Esophagus muscularis mucosa (tissue), 4 donors: ENCODE results near the gene HHATL. TPM values are rescaled to one million over a fixed set of nuclear protein-coding genes. Genes with fewer than 3 reads are reported as not detected.

Source experiments
- DNase-seq: peaks from one replicate; pipeline ENCODE4 v3.0.0-alpha.2; 2017; ENCODE audit errors: extremely low spot score
- H3K27ac ChIP-seq, 4 donors: fragments of 200-600 bp; sonication (generic); replicated peaks in 1 of 4; 1 replicate in 3 of 4; 2 replicates in 1 of 4; pipeline ENCODE4 v1.5.1; 2016 to 2019; ENCODE audit warnings: mild to moderate bottlenecking in 1 of 4
- H3K27me3 ChIP-seq, 4 donors: fragments of 200-600 bp; sonication (generic); one replicate each; pipeline versions ENCODE4 v1.5.1 to v1.6.0; 2016 to 2019
- H3K36me3 ChIP-seq, 4 donors: fragments of 200-600 bp; sonication (generic); one replicate each; pipeline ENCODE4 v1.5.1; 2016 to 2019
- H3K4me1 ChIP-seq, 4 donors: fragments of 200-600 bp; sonication (generic); one replicate each; pipeline ENCODE4 v1.5.1; 2016 to 2019
- H3K4me3 ChIP-seq, 4 donors: fragments of 200-600 bp; sonication (generic); 1 replicate in 2 of 4; 2 replicates in 2 of 4; pipeline ENCODE4 v1.5.1; 2016 to 2019; ENCODE audit warnings: mild to moderate bottlenecking in 4 of 4, moderate library complexity in 1 of 4
- H3K9me3 ChIP-seq, 4 donors: fragments of 200-600 bp; sonication (generic); 1 replicate in 3 of 4; 2 replicates in 1 of 4; pipeline ENCODE4 v1.5.1; 2016 to 2019
- EP300 ChIP-seq: sonication (generic); formaldehyde crosslinking; IDR thresholded peaks from one replicate; pipeline ENCODE4 v1.6.1; 2017; ENCODE audit warnings: antibody characterized with exemption
- POLR2A ChIP-seq: fragments of 450-650 bp; IDR thresholded peaks from one replicate; pipeline ENCODE4 v1.6.1; 2017; ENCODE audit warnings: antibody characterized with exemption, moderate library complexity, mild to moderate bottlenecking, low read depth
- POLR2AphosphoS5 ChIP-seq, 2 donors: sonication (generic); formaldehyde crosslinking; IDR thresholded peaks; one replicate each; pipeline ENCODE4 v1.6.1; 2017; ENCODE audit warnings: antibody characterized with exemption in 2 of 2
- WGBS: methylation state at CpG from one replicate; pipeline ENCODE4 v1.1.5; 2018; 5-methylcytosine and 5-hydroxymethylcytosine counted together
- intact Hi-C: fragments of 100-400 bp; cut with DNase I; formaldehyde crosslinking; loops from one replicate; pipeline ENCODE4 v1.15.1; 2023
- total RNA-seq, 4 donors: library from RNA; depleted of rRNA; stranded (reverse); fragments of >200 nt; gene quantifications; one replicate each; pipeline versions ENCODE4 v1.1.0 to v1.2.1, GENCODE V29; 2016
- TF ChIP-seq, protein P1 (sequence below), 3 experiments: fragments of 200-600 bp in 2 of 3; fragments of 450-650 bp in 1 of 3; sonication (generic) in 2 of 3; IDR thresholded peaks; one replicate each; pipeline ENCODE4 v1.5.1; 2017 to 2019; ENCODE audit warnings: antibody characterized with exemption in 3 of 3, mild to moderate bottlenecking in 2 of 3, moderate library complexity in 1 of 3

The HHATL gene
- total RNA-seq, 4 donors from 2014 or later: 1.5 TPM; not detected in 3

DNA sequence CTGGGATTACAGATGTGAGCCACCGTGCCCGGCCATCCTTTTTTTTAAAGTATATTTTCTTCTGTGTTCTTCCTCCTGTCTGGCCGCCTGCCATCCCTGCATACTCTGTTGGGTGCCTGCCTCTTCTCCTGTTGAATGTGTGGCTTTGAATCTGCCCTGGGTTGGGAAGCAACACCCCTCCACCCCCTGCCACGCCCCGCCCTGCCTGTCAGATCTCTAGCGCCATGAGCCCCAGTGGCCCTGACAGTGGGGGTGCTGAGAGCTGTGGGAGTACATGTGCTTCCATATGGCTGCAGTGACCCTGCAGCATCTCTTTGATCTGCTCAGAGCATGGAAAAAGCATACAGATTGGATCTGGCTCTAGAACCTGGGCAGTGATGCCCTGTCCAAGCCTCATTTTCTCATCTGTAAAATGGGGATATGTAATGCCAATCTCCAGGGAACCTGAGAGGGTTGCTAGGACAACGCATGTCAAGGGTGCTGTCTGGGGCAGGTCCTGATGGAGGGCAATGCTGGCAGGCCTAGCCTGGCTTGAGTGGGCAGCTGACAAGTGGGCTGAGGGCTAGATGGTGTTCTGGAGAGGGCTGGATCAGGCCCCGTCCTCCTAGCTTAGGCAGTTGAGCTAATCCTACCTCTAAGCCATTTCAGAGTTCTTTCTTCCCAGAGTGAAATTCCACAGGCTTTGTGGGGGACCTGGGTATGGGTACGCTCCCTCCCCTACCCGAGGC lies 46.6 kb upstream of the HHATL start:
- peak overlapping the region; percentile 23 to 81 (median 72) for H3K27ac ChIP-seq
- intact Hi-C loops: loop anchor here (5.0 kb wide), 1 partner anchor 147 kb away; the partner anchor contains the start of gene NKTR
- H3K9me3 ChIP-seq: no peaks in the 10 kb centered on the region
- TF ChIP-seq POLR2A (no peak), EP300 (no peak), POLR2AphosphoS5 (IDR thresholded peaks at IDR 0.05) (no peak)
- TF ChIP-seq, protein P1, sequence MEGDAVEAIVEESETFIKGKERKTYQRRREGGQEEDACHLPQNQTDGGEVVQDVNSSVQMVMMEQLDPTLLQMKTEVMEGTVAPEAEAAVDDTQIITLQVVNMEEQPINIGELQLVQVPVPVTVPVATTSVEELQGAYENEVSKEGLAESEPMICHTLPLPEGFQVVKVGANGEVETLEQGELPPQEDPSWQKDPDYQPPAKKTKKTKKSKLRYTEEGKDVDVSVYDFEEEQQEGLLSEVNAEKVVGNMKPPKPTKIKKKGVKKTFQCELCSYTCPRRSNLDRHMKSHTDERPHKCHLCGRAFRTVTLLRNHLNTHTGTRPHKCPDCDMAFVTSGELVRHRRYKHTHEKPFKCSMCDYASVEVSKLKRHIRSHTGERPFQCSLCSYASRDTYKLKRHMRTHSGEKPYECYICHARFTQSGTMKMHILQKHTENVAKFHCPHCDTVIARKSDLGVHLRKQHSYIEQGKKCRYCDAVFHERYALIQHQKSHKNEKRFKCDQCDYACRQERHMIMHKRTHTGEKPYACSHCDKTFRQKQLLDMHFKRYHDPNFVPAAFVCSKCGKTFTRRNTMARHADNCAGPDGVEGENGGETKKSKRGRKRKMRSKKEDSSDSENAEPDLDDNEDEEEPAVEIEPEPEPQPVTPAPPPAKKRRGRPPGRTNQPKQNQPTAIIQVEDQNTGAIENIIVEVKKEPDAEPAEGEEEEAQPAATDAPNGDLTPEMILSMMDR (IDR thresholded peaks at IDR 0.05): no peak
- H3K4me1 ChIP-seq: peaks cover 33 to 73% (median 67%) of the 10 kb centered on the region in 4 donors
- peaks cover 0 to 3% (median 0%) of the 10 kb centered on the region in 4 donors for H3K36me3 ChIP-seq
- no peak overlapping the region for H3K4me3 ChIP-seq
- no peaks in the 10 kb centered on the region for H3K27me3 ChIP-seq
- 79% methylated on average over 10 of the region's 10 CpGs for WGBS
- no peak for DNase-seq

DNA sequence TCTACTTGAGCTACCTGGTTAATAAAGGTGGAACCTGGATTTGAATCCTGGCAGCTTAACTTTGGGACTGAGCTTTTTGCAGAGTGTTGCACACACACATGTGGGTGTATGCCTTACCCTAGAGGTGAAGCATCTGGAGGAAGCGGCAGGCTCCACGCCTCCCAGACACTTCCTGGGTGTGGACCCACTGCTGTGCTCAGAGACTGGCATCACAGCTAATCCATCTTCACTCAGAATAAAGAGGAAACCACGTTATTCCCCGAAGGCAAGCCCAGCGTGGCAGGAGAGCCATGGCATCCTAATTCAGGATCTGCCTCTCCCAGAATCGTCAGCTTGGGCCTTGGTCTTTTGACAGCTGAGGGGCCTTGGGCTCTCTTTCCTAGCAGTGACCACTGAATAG lies 45.0 kb upstream of the HHATL start:
- Histone ChIP-seq H3K27ac (peak overlapping the region; percentile 23 to 81 (median 72)), H3K4me3 (no peak overlapping the region), H3K4me1 (peaks cover 33 to 76% (median 70%) of the 10 kb centered on the region in 4 donors), H3K27me3 (no peaks in the 10 kb centered on the region), H3K9me3 (no peaks in the 10 kb centered on the region), H3K36me3 (peaks cover 0 to 3% (median 0%) of the 10 kb centered on the region in 4 donors)
- whole genome bisulfite sequencing: 91% methylated on average over 6 of the region's 6 CpGs
- TF ChIP-seq POLR2A: no peak
- no peak for TF ChIP-seq EP300
- TF ChIP-seq POLR2AphosphoS5 (IDR thresholded peaks at IDR 0.05): no peak
- TF ChIP-seq, protein P1 (IDR thresholded peaks at IDR 0.05): no peak
- intact Hi-C loops: loop anchor here (5.0 kb wide), 1 partner anchor 145 kb away; the partner anchor contains the start of gene NKTR
- DNase-seq: no peak

DNA sequence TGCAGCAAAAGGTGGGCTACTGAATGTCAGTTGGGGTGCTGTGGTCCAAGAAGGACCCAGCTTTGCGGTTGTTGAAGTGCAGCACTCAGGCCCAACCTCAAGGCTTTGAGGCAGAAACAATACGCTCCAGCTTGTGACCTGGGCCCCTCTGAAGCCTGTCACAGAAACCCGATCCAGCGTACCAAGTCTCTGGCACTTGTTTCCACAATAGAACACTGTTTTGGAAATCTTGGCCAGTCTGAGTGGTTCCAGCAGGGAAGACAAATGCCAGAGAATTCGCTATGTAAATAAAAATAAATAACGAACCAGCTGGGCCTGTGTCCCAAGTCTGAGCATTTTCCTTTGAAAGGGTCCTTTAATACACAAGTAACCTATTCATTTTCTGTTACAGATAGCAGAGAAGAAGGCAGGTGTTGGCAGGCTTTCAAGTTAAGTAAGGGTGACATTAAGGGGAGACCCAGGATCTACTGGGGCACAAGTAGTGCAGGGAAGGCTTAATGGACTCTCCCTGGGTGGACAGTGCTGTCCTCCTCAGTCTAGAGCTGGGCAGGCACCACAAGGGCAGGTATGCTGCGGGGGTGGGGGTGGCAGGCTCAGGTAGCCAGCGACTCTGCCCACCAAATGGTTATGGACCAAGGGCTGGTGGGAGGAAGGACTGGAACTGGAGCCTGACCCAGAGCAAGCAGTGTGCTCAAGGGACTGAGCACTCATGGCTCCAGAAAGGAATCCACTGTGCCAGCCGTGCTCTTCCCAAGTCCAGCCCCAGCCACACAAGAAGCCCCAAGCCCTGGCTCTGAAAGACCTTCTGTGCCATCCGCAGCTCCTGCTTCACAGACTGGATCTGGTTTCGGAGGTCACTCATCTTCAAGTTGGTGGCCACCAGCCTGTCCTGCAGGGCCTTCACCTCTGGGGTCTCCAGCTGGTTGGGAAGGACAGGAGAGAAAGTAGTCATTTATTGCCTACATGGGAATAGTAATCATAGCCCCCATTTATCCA lies 44.2 kb upstream of the HHATL start:
- Histone ChIP-seq H3K36me3 (no peaks in the 10 kb centered on the region), H3K4me1 (peaks cover 33 to 73% (median 69%) of the 10 kb centered on the region in 4 donors), H3K27me3 (no peaks in the 10 kb centered on the region), H3K9me3 (no peaks in the 10 kb centered on the region), H3K4me3 (no peak overlapping the region), H3K27ac (peak overlapping the region; percentile 74 to 87 (median 80))
- WGBS: 64% methylated on average over 10 of the region's 11 CpGs
- no peak for DNase-seq
- TF ChIP-seq POLR2AphosphoS5 (IDR thresholded peaks at IDR 0.05): peak; percentile 19 to 42
- TF ChIP-seq, protein P1 (IDR thresholded peaks at IDR 0.05): no peak
- intact Hi-C loops: loop anchor here (5.0 kb wide), 1 partner anchor 144 kb away; the partner anchor contains the start of gene NKTR

DNA sequence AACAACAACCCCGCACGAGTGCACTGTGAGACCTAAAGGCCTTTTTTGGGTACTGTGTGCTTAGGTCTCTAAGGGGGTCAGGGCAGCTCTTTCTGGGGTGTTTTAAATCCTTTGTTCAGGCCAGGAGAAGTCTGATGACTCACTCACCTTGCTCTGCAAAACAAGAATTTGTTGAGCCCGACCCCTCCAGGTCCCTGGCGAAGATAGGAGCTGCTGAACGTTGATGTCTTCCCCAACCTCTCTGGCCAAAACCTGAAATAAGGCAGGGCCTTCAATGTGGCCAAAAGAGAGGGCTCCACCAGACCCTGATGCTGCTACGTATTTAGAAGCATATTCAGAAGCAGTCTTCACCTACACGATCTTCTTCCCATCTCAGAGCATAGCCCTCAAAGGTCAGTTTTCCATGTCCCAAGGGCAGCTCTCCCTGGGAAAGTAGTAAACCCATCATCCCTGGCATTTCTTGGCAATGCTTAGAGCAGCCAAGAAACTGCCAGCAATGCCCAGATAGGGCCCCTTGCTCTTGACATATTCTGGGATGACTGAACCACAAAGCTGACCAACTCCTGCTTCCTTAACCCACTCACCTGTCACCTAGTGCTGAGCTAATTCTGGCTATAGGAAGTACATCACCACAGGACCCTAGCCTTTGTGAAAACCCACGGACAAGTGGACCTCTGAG lies 43.3 kb upstream of the HHATL start:
- no peaks in the 10 kb centered on the region for H3K36me3 ChIP-seq
- H3K4me1 ChIP-seq: peaks cover 33 to 65% (median 64%) of the 10 kb centered on the region in 4 donors

More for the DNA sequence above, 43.3 kb upstream of the HHATL start:
- no peak for DNase-seq
- WGBS: 56% methylated on average over 8 of the region's 8 CpGs
- peak overlapping the region; percentile 74 to 87 (median 80) for H3K27ac ChIP-seq
- TF ChIP-seq, protein P1 (IDR thresholded peaks at IDR 0.05): no peak
- TF ChIP-seq POLR2AphosphoS5 (IDR thresholded peaks at IDR 0.05): no peak
- no peak for TF ChIP-seq EP300
- TF ChIP-seq POLR2A: no peak
- intact Hi-C loops: loop anchor here (5.0 kb wide), 1 partner anchor 144 kb away; the partner anchor contains the start of gene NKTR
- no peaks in the 10 kb centered on the region for H3K27me3 ChIP-seq
- no peak overlapping the region for H3K4me3 ChIP-seq
- H3K9me3 ChIP-seq: no peaks in the 10 kb centered on the region
